HFFc6 (cell line): ENCODE data around the gene NFX1. TPM values are rescaled to one million over a fixed set of nuclear protein-coding genes. Genes with fewer than 3 reads are reported as not detected.

Experiments used
- DNase-seq: peaks from one replicate; pipeline ENCODE4 v3.0.0-alpha.2; 2018
- H3K27ac Mint-ChIP-seq: 2 replicates; pipeline ENCODE4 v1.8.0; 2020; ENCODE audit warnings: mild to moderate bottlenecking, mixed read lengths
- H3K27me3 Mint-ChIP-seq: 2 replicates; pipeline ENCODE4 v1.8.0; 2021; ENCODE audit warnings: mild to moderate bottlenecking, moderate library complexity, mixed read lengths; ENCODE audit not compliant: insufficient read depth
- H3K36me3 Mint-ChIP-seq: 2 replicates; pipeline ENCODE4 v1.8.0; 2021; ENCODE audit warnings: low read depth, mixed read lengths
- H3K4me1 Mint-ChIP-seq: 2 replicates; pipeline ENCODE4 v1.8.0; 2020; ENCODE audit warnings: low read depth, mixed read lengths
- H3K4me3 Mint-ChIP-seq: 2 replicates; pipeline ENCODE4 v1.8.0; 2020; ENCODE audit warnings: mild to moderate bottlenecking, moderate library complexity, mixed read lengths
- H3K9me3 Mint-ChIP-seq: 2 replicates; pipeline ENCODE4 v1.8.0; 2020; ENCODE audit warnings: mild to moderate bottlenecking, mixed read lengths
- total RNA-seq, 6 experiments: library from RNA; stranded (reverse); fragmentation: NEBNext Ultra II Directional; extraction: Animal tissue kit (Norgen Biotek cat#: 25700); gene quantifications; 2 replicates in 1 of 6; 3 replicates in 5 of 6; pipeline ENCODE4 v1.2.3, GENCODE V29; 2021
- TF ChIP-seq, protein P1 (sequence below): fragments of 200-600 bp; sonication (generic); IDR thresholded peaks from 2 replicates; pipeline ENCODE4 v1.5.0; 2021; ENCODE audit warnings: antibody characterized with exemption, mild to moderate bottlenecking

Gene NFX1
- total RNA-seq, 6 experiments from 2014 or later: 25.7 to 28.0 (median 27.8) TPM

GRCh38 chr9:33414268-33414667, 124.0 kb downstream of the NFX1 start:
- Mint-ChIP-seq H3K4me3 (no peak overlapping the region), H3K27me3 (peaks cover 11% of the 10 kb centered on the region), H3K9me3 (no peaks in the 10 kb centered on the region), H3K27ac (no peak overlapping the region), H3K36me3 (no peaks in the 10 kb centered on the region), H3K4me1 (peaks cover 8% of the 10 kb centered on the region)
- DNase-seq: no peak
- TF ChIP-seq, protein P1, sequence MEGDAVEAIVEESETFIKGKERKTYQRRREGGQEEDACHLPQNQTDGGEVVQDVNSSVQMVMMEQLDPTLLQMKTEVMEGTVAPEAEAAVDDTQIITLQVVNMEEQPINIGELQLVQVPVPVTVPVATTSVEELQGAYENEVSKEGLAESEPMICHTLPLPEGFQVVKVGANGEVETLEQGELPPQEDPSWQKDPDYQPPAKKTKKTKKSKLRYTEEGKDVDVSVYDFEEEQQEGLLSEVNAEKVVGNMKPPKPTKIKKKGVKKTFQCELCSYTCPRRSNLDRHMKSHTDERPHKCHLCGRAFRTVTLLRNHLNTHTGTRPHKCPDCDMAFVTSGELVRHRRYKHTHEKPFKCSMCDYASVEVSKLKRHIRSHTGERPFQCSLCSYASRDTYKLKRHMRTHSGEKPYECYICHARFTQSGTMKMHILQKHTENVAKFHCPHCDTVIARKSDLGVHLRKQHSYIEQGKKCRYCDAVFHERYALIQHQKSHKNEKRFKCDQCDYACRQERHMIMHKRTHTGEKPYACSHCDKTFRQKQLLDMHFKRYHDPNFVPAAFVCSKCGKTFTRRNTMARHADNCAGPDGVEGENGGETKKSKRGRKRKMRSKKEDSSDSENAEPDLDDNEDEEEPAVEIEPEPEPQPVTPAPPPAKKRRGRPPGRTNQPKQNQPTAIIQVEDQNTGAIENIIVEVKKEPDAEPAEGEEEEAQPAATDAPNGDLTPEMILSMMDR: no peak

DNA sequence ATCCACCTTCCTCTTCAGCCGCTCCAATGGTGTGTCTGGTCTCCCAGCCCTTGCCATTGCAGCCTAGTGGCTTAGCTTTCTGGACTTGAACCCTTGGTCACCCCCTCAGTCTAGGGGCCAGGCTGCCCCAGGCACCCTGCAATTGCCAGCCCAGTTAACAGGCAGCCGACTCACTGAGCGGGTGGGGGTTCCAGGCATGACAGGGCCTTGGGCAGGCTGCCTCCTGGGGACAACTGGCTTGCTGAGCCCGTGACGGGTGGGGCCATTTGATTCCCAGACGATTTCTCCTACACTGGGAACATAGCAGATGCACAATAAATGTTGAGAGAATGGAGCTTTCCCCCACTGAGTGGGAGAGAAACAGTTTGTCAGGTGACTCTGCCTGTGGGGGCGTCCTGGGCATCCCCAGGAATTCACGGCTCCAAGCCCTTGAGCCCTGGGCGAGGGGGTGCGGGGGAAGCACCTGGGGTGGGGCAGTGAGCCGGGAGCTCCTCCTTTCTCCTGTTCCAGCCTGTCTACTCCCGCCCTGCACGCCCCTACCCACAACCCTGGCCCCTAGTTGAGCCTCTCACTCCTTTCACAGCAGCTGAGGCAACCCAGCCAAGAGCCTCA, 124.7 kb downstream of the NFX1 start:
- Mint-ChIP-seq H3K36me3 (no peaks in the 10 kb centered on the region), H3K4me3 (no peak overlapping the region), H3K27ac (no peak overlapping the region), H3K27me3 (peaks cover 18% of the 10 kb centered on the region), H3K4me1 (peaks cover 8% of the 10 kb centered on the region), H3K9me3 (no peaks in the 10 kb centered on the region)
- DNase-seq: no peak
- TF ChIP-seq, protein P1: no peak

- Mint-ChIP-seq H3K27ac (no peak overlapping the region), H3K4me3 (no peak overlapping the region), H3K9me3 (no peaks in the 10 kb centered on the region), H3K27me3 (peaks cover 17% of the 10 kb centered on the region), H3K36me3 (no peaks in the 10 kb centered on the region), H3K4me1 (peaks cover 8% of the 10 kb centered on the region)
- TF ChIP-seq, protein P1: peak; percentile 89
- DNase-seq: no peak
Measured at GRCh38 chr9:33415501-33416038, 125.3 kb downstream of the NFX1 start.

DNA sequence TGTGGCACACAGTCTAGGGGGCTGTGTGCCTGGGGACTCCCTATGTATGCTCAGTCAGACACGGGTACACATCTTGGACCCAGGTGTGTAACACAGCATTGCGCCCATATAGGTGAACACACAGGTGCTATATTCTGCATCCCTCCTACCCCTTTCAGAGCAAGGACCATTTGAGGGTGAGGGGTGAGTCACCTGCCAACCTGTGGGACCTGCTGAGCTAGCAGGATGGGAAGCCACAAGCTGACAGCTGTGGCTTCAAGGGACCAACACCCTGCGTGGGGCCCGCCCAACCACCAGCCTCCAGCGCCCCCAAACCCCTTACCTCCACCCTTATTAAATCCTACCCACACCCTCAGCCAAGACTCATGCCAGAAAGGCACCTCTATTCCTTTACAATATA, 126.7 kb downstream of the NFX1 start:
- Mint-ChIP-seq H3K27ac (no peak overlapping the region), H3K4me1 (peaks cover 8% of the 10 kb centered on the region), H3K4me3 (no peak overlapping the region), H3K27me3 (peaks cover 14% of the 10 kb centered on the region), H3K9me3 (no peaks in the 10 kb centered on the region), H3K36me3 (no peaks in the 10 kb centered on the region)
- TF ChIP-seq, protein P1: no peak
- DNase-seq: no peak

DNA sequence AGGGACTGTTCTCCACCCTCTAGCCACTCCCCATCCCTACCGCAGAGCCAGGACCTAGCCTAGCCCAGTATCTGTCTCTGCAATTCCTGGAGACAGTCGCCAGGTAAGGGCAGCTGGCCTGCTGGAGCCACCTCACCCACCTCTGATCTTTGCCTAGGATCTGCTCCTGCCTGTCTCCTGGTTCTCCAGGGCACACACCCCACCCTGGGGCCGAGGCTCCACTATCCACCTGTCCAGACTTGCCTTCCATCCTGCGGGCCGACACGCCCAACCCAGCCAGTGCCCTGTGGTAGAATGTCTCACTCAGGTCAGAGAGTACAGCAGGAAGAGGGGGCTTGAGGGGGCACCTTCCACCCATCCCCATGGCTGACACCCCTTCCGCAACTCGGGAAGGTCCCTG, 127.8 kb downstream of the NFX1 start:
- Mint-ChIP-seq H3K27ac (no peak overlapping the region), H3K4me1 (peaks cover 8% of the 10 kb centered on the region), H3K9me3 (no peaks in the 10 kb centered on the region), H3K4me3 (no peak overlapping the region), H3K36me3 (no peaks in the 10 kb centered on the region), H3K27me3 (peaks cover 13% of the 10 kb centered on the region)
- TF ChIP-seq, protein P1: no peak
- DNase-seq: no peak
